Fibroblast of lung (primary cell): ENCODE measurements around the gene ENO3. TPM values are rescaled to one million over a fixed set of nuclear protein-coding genes. Genes with fewer than 3 reads are reported as not detected.

Source experiments
- DNase-seq, 2 donors: peaks; one replicate each; pipeline versions ENCODE4 v3.0.0 to v3.0.0-alpha.2; 2010; ENCODE audit warnings: low read depth in 2 of 2
- H2AFZ ChIP-seq: 2 replicates; pipeline ENCODE4 v1.5.1; 2012; ENCODE audit warnings: low read length, control low read depth, inconsistent platforms
- H3K27ac ChIP-seq: 2 replicates; pipeline ENCODE4 v1.5.1; 2011; ENCODE audit warnings: low read length, control low read depth; ENCODE audit not compliant: insufficient read depth
- H3K27me3 ChIP-seq: 2 replicates; pipeline ENCODE4 v1.5.1; 2011; ENCODE audit warnings: mild to moderate bottlenecking, low read length; ENCODE audit not compliant: control insufficient read depth, insufficient read depth
- H3K36me3 ChIP-seq: 2 replicates; pipeline ENCODE4 v1.5.1; 2011; ENCODE audit warnings: low read length; ENCODE audit not compliant: control insufficient read depth, insufficient read depth
- H3K4me1 ChIP-seq: 2 replicates; pipeline ENCODE4 v1.5.1; 2011; ENCODE audit warnings: low read length; ENCODE audit not compliant: control insufficient read depth, insufficient read depth; ENCODE audit errors: extremely low read depth
- H3K4me2 ChIP-seq: 2 replicates; pipeline ENCODE4 v1.5.1; 2011; ENCODE audit warnings: low read length, control low read depth; ENCODE audit not compliant: insufficient read depth; ENCODE audit errors: extremely low read depth
- H3K4me3 ChIP-seq, 4 experiments: fragments of 200-600 bp in 1 of 4; sonication (generic) in 1 of 4; replicated peaks in 1 of 4; 2 replicates each; pipeline ENCODE4 v1.5.1; 2011 to 2016; ENCODE audit warnings: low read length in 4 of 4, low read depth in 3 of 4, mild to moderate bottlenecking in 3 of 4, control low read depth in 2 of 4, inconsistent platforms in 1 of 4, mixed read lengths in 1 of 4; ENCODE audit not compliant: insufficient read depth in 1 of 4; ENCODE audit errors: control extremely low read depth in 1 of 4
- H3K79me2 ChIP-seq: 2 replicates; pipeline ENCODE4 v1.5.1; 2012; ENCODE audit warnings: mild to moderate bottlenecking, low read length, inconsistent platforms; ENCODE audit not compliant: control insufficient read depth, insufficient read depth
- H3K9ac ChIP-seq: 2 replicates; pipeline ENCODE4 v1.5.1; 2011; ENCODE audit warnings: mild to moderate bottlenecking, low read length, control low read depth; ENCODE audit not compliant: insufficient read depth
- H3K9me3 ChIP-seq: 2 replicates; pipeline ENCODE4 v1.5.1; 2012; ENCODE audit warnings: low read depth, low read length; ENCODE audit not compliant: control insufficient read depth, insufficient read depth
- H4K20me1 ChIP-seq: 2 replicates; pipeline ENCODE4 v1.5.1; 2011; ENCODE audit warnings: low read length; ENCODE audit not compliant: control insufficient read depth, insufficient read depth; ENCODE audit errors: extremely low read depth
- CTCF ChIP-seq, 2 donors: IDR thresholded peaks in 1 of 2; conservative IDR thresholded peaks in 1 of 2; 1 replicate in 1 of 2; 2 replicates in 1 of 2; pipeline ENCODE4 v1.5.1; 2011 to 2012; ENCODE audit warnings: low read length in 2 of 2, control low read depth in 1 of 2, inconsistent platforms in 1 of 2, low read depth in 1 of 2, mild to moderate bottlenecking in 1 of 2
- EZH2 ChIP-seq: IDR thresholded peaks from 2 replicates; pipeline ENCODE4 v1.5.1; 2012; ENCODE audit warnings: low read length, control low read depth, mild to moderate bottlenecking; ENCODE audit errors: missing control alignments
- polyA plus RNA-seq, 2 donors: library from polyadenylated mRNA; depleted of rRNA in 1 of 2; stranded (reverse) in 1 of 2; unstranded in 1 of 2; fragments of >200 nt; gene quantifications; 2 replicates each; pipeline ENCODE4 v1.2.1, GENCODE V29; 2011 to 2012; ENCODE audit warnings: missing spikeins in 1 of 2
- total RNA-seq: library from RNA; depleted of rRNA; stranded (reverse); fragments of >200 nt; gene quantifications from 2 replicates; pipeline ENCODE4 v1.2.1, GENCODE V29; 2014

ENO3 gene
- total and polyA plus RNA-seq, 2 donors (not counting 1 experiment from before 2014, with no cell fraction given): 2.0 to 4.3 TPM

GRCh38 chr17:4974115-4974670 is 23.3 kb downstream of the ENO3 start:
- H3K9me3 ChIP-seq: no peaks in the 10 kb centered on the region
- no peak overlapping the region for H3K4me3 ChIP-seq
- no peaks in the 10 kb centered on the region for H3K27me3 ChIP-seq
- H3K36me3 ChIP-seq: peaks cover 24% of the 10 kb centered on the region
- no peaks in the 10 kb centered on the region for H4K20me1 ChIP-seq
- H3K9ac ChIP-seq: no peak overlapping the region
- no peak for TF ChIP-seq CTCF (conservative IDR thresholded peaks at IDR 0.05 in 1 of 2, IDR thresholded peaks at IDR 0.05 in 1 of 2; ENCODE audit: low read depth in 1 of 2, low read length in 2 of 2)
- no peak for TF ChIP-seq EZH2
- H3K27ac ChIP-seq: no peak overlapping the region
- DNase-seq: no peak
- peaks cover 12% of the 10 kb centered on the region for H3K4me1 ChIP-seq
- H2AFZ ChIP-seq: no peak overlapping the region
- peaks cover 2% of the 10 kb centered on the region for H3K79me2 ChIP-seq
- no peak overlapping the region for H3K4me2 ChIP-seq

GRCh38 chr17:4978726-4979125 is 27.8 kb downstream of the ENO3 start:
- no peaks in the 10 kb centered on the region for H3K4me1 ChIP-seq
- H3K79me2 ChIP-seq: no peaks in the 10 kb centered on the region
- no peak overlapping the region for H3K4me2 ChIP-seq
- no peaks in the 10 kb centered on the region for H3K9me3 ChIP-seq
- H3K27me3 ChIP-seq: no peaks in the 10 kb centered on the region
- no peaks in the 10 kb centered on the region for H4K20me1 ChIP-seq
- H3K27ac ChIP-seq: no peak overlapping the region
- no peak overlapping the region for H2AFZ ChIP-seq
- TF ChIP-seq CTCF (conservative IDR thresholded peaks at IDR 0.05 in 1 of 2, IDR thresholded peaks at IDR 0.05 in 1 of 2; ENCODE audit: low read depth in 1 of 2, low read length in 2 of 2): no peak
- no peak for TF ChIP-seq EZH2
- DNase-seq: no peak
- H3K4me3 ChIP-seq: no peak overlapping the region
- H3K36me3 ChIP-seq: peaks cover 22% of the 10 kb centered on the region
- H3K9ac ChIP-seq: no peak overlapping the region

GRCh38 chr17:4980644-4981216 is 29.8 kb downstream of the ENO3 start:
- H3K36me3 ChIP-seq: peaks cover 24% of the 10 kb centered on the region
- DNase-seq: peak; percentile 40 to 62

More at GRCh38 chr17:4980644-4981216, 29.8 kb downstream of the ENO3 start:
- Histone ChIP-seq H3K9me3 (no peaks in the 10 kb centered on the region), H3K27ac (no peak overlapping the region), H3K9ac (no peak overlapping the region), H4K20me1 (no peaks in the 10 kb centered on the region), H3K27me3 (no peaks in the 10 kb centered on the region), H3K4me2 (no peak overlapping the region), H3K4me1 (no peaks in the 10 kb centered on the region), H3K4me3 (no peak overlapping the region), H3K79me2 (no peaks in the 10 kb centered on the region), H2AFZ (no peak overlapping the region)
- TF ChIP-seq CTCF (conservative IDR thresholded peaks at IDR 0.05 in 1 of 2, IDR thresholded peaks at IDR 0.05 in 1 of 2; ENCODE audit: low read depth in 1 of 2, low read length in 2 of 2) (peak; percentile 63 to 75), EZH2 (no peak)
